Measurements from ENCODE around the gene TTC38. TPM values are rescaled to one million over a fixed set of nuclear protein-coding genes. Genes with fewer than 3 reads are reported as not detected.

The TTC38 gene
- total and polyA plus RNA-seq, 2 donors (not counting 3 experiments of a cell fraction or from before 2014, with no cell fraction given): 31.6 to 39.7 TPM

- no peak overlapping the region for H3K27ac ChIP-seq (ENCODE audit: insufficient read depth, low read depth, low read length)
- no TSS peak for BruUV-seq (replicated peaks)
- dilution Hi-C loops (cut with MboI; ENCODE audit: extremely low pct_ligation_motif_present, low sequenced_read_pairs) (no loop called here), intact Hi-C loops (cut with micrococcal nuclease) (no loop called here)
- no peak for DNase-seq (ENCODE audit: low read depth, low spot score)
- no peaks in the 10 kb centered on the region for H3K9me1 ChIP-seq (replicated peaks; ENCODE audit: control insufficient read depth, extremely low read depth, insufficient read depth, low read length)
- no peak for FAIRE-seq
- no peaks in the 10 kb centered on the region for H3K79me2 ChIP-seq (ENCODE audit: control insufficient read depth, insufficient read depth, low read length)
- no peaks in the 10 kb centered on the region for H3K4me1 ChIP-seq (ENCODE audit: control insufficient read depth, extremely low read depth, insufficient read depth, low read length)
- H3K36me3 ChIP-seq (ENCODE audit: control insufficient read depth in 2 of 2, extremely low read depth in 1 of 2, insufficient read depth in 2 of 2, low read length in 2 of 2): no peaks in the 10 kb centered on the region
- H3K27me3 ChIP-seq (ENCODE audit: control insufficient read depth in 2 of 2, insufficient read depth in 2 of 2, low read length in 2 of 2): no peaks in the 10 kb centered on the region
- no peak overlapping the region for H3K4me2 ChIP-seq (ENCODE audit: insufficient read depth, low read length)
- H3K9ac ChIP-seq (replicated peaks; ENCODE audit: extremely low read depth, insufficient read depth, low read length): no peak overlapping the region
- H2AFZ ChIP-seq (ENCODE audit: low read depth, low read length): no peak overlapping the region
- no peak overlapping the region for H3K4me3 ChIP-seq (replicated peaks in 1 of 3; ENCODE audit: insufficient read depth in 1 of 3, low read depth in 1 of 3, low read length in 3 of 3)
- H3K9me3 ChIP-seq (replicated peaks; ENCODE audit: control insufficient read depth, insufficient read depth, low read length): no peaks in the 10 kb centered on the region
- H4K20me1 ChIP-seq (replicated peaks; ENCODE audit: control insufficient read depth, extremely low read depth, insufficient read depth, low read length): no peaks in the 10 kb centered on the region
- TF ChIP-seq, protein P1, sequence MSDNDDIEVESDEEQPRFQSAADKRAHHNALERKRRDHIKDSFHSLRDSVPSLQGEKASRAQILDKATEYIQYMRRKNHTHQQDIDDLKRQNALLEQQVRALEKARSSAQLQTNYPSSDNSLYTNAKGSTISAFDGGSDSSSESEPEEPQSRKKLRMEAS (IDR thresholded peaks at IDR 0.05; ENCODE audit: insufficient read depth, insufficient read length): no peak
- TF ChIP-seq POLR2AphosphoS5 (IDR thresholded peaks at IDR 0.05; ENCODE audit: insufficient read depth, low read depth, low read length) (no peak), GATA2 (IDR thresholded peaks at IDR 0.05; ENCODE audit: insufficient read depth, insufficient read length, low read depth, low read length) (no peak), MYC (IDR thresholded peaks at IDR 0.05; ENCODE audit: low read depth, low read length) (no peak), JUN (IDR thresholded peaks at IDR 0.05; ENCODE audit: borderline replicate concordance, insufficient read depth, insufficient read length, low read depth) (no peak), FOS (IDR thresholded peaks at IDR 0.05; ENCODE audit: borderline replicate concordance, insufficient read depth, low read length) (no peak), POLR2A (IDR thresholded peaks at IDR 0.05; ENCODE audit: low read depth, low read length) (no peak), EZH2 (IDR thresholded peaks at IDR 0.05; ENCODE audit: borderline replicate concordance, low read depth, low read length, severe bottlenecking) (no peak)
- TF ChIP-seq, protein P2, sequence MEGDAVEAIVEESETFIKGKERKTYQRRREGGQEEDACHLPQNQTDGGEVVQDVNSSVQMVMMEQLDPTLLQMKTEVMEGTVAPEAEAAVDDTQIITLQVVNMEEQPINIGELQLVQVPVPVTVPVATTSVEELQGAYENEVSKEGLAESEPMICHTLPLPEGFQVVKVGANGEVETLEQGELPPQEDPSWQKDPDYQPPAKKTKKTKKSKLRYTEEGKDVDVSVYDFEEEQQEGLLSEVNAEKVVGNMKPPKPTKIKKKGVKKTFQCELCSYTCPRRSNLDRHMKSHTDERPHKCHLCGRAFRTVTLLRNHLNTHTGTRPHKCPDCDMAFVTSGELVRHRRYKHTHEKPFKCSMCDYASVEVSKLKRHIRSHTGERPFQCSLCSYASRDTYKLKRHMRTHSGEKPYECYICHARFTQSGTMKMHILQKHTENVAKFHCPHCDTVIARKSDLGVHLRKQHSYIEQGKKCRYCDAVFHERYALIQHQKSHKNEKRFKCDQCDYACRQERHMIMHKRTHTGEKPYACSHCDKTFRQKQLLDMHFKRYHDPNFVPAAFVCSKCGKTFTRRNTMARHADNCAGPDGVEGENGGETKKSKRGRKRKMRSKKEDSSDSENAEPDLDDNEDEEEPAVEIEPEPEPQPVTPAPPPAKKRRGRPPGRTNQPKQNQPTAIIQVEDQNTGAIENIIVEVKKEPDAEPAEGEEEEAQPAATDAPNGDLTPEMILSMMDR (IDR thresholded peaks at IDR 0.05; ENCODE audit: extremely low read depth in 1 of 2, insufficient read depth in 1 of 2, low read depth in 1 of 2, low read length in 2 of 2): no peak
- CTCF ChIA-PET: no interaction called here
- POLR2A ChIA-PET: no interaction called here
Observed at GRCh38 chr22:46230262-46230901, 37.4 kb upstream of the TTC38 start.

Data from endothelial cell of umbilical vein (primary cell).